Measurements from ENCODE around the gene MEGF9.

The MEGF9 gene

DNA sequence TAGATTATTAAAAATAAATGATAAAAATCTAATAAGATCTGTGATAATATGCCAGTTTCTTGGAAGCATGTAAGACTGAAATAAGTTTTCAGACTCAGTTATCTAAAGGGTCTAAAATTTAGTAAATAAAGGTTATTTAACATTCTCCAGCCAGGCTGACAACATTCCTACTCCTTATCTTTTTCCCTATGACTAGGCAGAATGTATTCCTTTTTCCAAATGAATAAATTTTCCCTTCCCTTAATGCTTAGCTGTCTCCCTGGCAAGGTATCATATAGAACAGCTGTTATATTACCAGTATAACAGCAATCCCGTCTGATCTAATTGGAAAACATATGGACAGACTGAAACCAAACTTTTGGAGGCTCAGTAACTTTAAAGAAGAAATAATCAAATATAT, 13.0 kb downstream of the MEGF9 start:
- no peak overlapping the region for H3K27ac ChIP-seq
- TF ChIP-seq CTCF (conservative IDR thresholded peaks at IDR 0.05; ENCODE audit: low read depth) = no peak
- ChIA-PET POLR2A (ENCODE audit: low non-redundant PET) (no interaction called here), CTCF (no interaction called here)
- no peak for DNase-seq (ENCODE audit: low spot score)

GRCh38 chr9:120698766-120699165, 15.5 kb downstream of the MEGF9 start:
- TF ChIP-seq CTCF (conservative IDR thresholded peaks at IDR 0.05; ENCODE audit: low read depth) = no peak
- ChIA-PET CTCF (interaction anchor here (0.6 kb wide), 1 partner anchor 79 kb away, joined by 4 read pairs; no protein-coding TSS in a partner anchor), POLR2A (ENCODE audit: low non-redundant PET) (no interaction called here)
- no peak overlapping the region for H3K27ac ChIP-seq
- no peak for DNase-seq (ENCODE audit: low spot score)

DNA sequence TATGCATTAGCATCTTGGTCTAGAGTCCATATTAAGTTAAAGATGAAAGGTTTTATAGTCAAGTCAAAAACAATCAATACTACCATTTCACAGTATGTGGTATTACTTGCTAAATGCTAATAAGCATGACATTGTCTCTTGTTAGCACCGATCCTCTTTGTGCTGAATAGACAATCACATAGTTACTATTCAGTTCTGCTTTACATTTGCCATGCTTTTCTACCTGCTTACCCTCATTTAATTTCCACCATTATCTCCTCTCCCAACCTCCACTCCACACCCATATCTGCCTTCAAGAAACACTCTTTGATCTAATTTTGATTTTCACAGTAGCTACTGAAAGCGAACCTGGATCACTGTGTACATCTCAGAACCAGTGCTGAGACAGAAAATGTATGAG, 16.8 kb downstream of the MEGF9 start:
- no peak for DNase-seq (ENCODE audit: low spot score)
- no peak overlapping the region for H3K27ac ChIP-seq
- CTCF ChIA-PET = no interaction called here
- no peak for TF ChIP-seq CTCF (conservative IDR thresholded peaks at IDR 0.05; ENCODE audit: low read depth)
- POLR2A ChIA-PET (ENCODE audit: low non-redundant PET) = interaction anchor here (0.7 kb wide), 1 partner anchor 179 kb away, joined by 3 read pairs; no protein-coding TSS in a partner anchor

- no peak for TF ChIP-seq CTCF (conservative IDR thresholded peaks at IDR 0.05; ENCODE audit: low read depth)
- no peak for DNase-seq (ENCODE audit: low spot score)
- CTCF ChIA-PET = no interaction called here
- no peak overlapping the region for H3K27ac ChIP-seq
- POLR2A ChIA-PET (ENCODE audit: low non-redundant PET) = no interaction called here
Observed at GRCh38 chr9:120696551-120697230, 17.6 kb downstream of the MEGF9 start.

DNA sequence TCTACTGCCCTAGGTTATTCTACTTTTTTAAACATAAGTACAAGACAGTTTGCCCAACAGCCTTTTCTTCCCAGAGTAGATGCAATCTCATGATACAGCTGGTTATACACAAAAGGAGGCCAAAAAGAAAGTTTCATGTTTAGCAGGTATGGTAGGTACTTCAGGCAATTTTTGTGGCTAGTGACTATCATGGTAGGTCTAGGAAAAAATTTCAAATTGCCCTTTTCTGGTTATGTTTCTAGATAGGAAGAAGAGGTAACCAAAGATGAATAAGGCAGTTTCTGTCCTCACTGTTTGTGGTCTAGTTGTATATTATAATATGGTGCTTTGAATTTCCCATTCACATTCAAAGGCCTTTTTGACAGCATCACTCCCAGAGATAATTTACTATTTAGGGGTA, 19.7 kb downstream of the MEGF9 start:
- no peak for DNase-seq (ENCODE audit: low spot score)
- no peak for TF ChIP-seq CTCF (conservative IDR thresholded peaks at IDR 0.05; ENCODE audit: low read depth)
- ChIA-PET CTCF (no interaction called here), POLR2A (ENCODE audit: low non-redundant PET) (interaction anchor here (0.5 kb wide), 1 partner anchor 97 kb away, joined by 3 read pairs; no protein-coding TSS in a partner anchor)
- no peak overlapping the region for H3K27ac ChIP-seq

- no peak for DNase-seq (ENCODE audit: low spot score)
- no peak overlapping the region for H3K27ac ChIP-seq
- POLR2A ChIA-PET (ENCODE audit: low non-redundant PET) = no interaction called here
- CTCF ChIA-PET = no interaction called here
- no peak for TF ChIP-seq CTCF (conservative IDR thresholded peaks at IDR 0.05; ENCODE audit: low read depth)
Observed at GRCh38 chr9:120693700-120694008, 20.6 kb downstream of the MEGF9 start.
